GM19467 (cell line): ENCODE data around the gene DENND1A.
"Not testable (repeated sequence)": the region's sequence is repeated elsewhere in the genome, so short reads cannot be mapped to it uniquely, and the experiment has no call there.

ENCODE experiments used
- ATAC-seq: cut with Tn5 transposase; IDR thresholded peaks from one replicate; pipeline ENCODE4 v1.9.1; 2021; ENCODE audit warnings: mild to moderate bottlenecking, moderate library complexity; ENCODE audit not compliant: unreplicated experiment

DENND1A gene

DNA sequence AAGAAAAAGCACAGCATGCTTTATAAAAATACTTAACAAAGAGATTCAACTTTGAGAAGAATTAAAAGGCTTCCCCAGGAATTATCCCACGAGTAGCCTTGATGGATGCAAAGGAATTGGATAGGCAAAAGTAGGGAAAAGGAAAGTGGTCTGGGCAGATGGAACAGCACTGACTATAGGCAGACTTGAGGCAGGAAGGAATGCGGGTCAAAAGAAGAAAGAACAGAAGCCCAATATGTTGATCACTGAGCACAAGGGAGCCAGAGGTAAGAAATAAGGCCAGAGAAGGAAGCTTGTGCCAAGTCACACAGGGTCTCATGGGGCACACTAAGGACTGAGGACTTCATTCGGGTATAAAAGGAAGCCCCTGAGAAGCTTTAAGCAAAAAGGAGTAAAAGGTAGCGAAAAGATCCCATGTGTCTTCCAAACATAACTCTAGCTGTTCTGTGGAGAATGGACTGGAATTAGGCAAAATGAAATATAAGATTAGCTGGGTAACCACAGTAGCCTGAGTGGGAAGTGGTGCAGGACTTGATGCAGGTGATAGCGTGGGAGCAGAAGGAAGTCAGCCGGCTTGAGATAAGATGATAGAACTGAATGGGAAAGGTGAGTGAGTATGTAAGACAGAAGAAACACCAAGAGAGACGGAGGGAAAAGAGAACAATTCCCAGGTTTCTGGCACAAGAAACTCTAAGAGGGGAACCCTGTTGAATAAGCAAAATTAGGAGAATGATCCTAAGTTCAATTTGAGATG lies 106.6 kb downstream of the DENND1A start:
- no peak for ATAC-seq

DNA sequence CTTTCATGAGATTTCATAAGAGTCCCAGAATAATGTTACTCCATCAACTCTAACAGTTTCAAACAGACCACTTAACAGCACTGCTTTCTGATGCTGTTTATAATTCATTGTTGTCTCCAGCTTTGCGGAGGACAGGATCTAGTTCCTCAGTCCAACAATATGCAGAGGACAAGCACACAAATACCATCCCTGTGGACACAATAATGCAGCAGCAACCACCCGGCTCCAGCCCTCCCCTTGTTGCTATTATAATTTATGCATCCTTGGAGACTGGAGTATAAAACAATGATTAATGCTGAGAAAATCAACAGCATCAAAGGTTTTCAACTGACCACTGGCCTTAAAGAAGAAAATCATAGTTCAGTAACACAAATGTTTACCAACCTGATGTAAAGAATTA lies 108.3 kb downstream of the DENND1A start:
- no peak for ATAC-seq

DNA sequence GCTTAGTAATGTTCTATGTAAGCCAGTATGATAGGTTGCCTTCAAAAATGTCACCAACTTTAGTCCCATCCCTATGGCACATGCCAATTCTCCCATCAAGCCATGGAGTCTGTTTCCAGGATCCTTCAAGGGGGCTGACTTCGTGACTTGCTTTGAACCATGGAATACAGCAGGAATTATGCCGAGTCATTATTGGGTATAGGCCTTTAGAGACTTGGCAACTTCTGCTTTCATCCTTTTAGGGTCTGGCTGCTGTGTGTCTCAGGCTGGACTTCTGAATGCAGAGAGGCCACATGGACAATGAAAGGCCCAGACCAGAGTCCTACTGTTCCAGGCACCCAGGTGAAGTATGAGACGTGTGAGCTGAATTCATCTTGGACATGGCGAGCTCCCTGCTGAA lies 109.8 kb downstream of the DENND1A start:
- ATAC-seq: no peak

DNA sequence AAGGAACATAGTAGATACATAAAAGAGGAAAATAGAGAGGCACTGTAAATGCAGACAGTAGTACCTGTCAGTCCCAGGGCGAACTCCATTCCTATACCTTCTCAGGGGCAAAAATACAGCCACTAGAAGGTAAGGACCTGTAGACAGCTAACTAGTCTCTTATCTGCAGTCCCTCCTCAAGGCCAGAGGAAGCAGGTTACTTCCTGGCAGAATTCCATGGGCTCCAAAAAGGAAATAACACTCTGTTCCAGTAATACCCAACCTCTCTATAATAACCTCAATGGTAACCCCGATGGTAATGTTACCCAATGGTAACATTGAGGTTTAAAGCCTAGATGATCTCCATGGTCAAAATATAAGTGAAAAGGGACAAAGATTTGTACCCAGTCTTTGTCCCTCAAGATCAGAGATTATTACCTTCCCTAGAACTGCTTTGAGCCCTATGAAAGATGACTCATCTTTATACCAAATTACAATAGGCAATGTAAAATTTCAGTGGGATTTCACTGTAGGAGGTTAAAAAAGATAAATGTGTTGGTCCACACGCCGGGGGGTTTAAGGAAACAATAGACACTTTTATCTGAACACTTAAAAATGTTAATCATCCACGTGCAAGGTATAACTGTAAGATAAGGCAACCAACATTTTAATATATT lies 113.0 kb downstream of the DENND1A start:
- no peak for ATAC-seq

DNA sequence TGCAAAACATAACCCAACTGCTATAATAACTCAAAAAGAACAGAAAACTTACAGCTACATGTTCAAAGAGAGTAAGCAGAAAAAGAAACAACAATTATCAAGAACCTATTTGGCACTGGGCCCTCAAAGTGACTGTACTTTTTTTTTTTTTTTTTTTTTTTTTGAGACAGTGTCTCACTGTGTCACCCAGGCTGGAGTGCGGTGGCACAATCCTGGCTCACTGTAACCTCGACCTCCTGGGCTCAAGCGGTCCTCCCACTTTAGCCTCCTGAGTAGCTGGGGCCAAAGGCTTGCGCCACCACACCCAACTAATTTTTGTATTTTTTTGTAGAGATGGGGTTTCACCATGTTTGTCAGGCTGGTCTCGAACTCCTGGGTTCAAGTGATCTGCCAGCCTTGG lies 114.1 kb downstream of the DENND1A start:
- ATAC-seq: not testable (repeated sequence)

DNA sequence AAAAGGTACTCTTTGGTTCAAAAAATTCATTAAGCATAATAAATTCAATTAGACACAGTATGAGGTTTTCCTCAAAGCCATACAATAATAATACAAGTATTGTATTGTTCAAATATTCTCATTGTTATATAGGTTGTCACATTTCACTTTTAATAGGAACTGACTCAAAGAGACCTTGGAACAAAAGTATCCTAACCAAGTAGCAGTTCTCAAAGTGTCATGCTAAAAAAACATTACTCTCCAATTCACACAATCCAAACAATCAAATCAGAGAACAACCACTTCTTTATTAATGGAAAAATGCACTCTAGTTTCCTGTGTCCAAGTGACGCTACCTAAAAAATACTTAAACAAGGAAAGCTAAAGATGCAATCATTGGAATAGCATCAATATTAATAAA lies 115.4 kb downstream of the DENND1A start:
- no peak for ATAC-seq

DNA sequence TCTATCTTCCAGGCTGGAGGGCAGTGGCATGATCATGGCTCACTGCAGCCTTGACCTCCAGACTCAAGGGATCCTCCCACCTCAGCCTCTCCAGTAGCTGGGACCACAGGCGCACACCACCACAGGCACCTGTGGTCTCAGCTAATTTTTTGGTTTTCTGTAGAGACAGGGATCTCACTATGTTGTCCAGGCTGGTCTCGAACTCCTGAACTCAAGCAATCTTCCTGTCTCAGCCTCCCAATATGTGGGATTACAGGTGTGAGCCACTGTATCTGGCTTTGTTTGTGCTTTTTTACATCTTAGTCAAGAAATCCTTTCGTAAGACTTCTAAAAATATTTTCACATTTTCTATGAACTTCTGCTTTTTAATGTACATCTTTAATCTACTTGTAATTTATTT lies 116.9 kb downstream of the DENND1A start:
- no peak for ATAC-seq

DNA sequence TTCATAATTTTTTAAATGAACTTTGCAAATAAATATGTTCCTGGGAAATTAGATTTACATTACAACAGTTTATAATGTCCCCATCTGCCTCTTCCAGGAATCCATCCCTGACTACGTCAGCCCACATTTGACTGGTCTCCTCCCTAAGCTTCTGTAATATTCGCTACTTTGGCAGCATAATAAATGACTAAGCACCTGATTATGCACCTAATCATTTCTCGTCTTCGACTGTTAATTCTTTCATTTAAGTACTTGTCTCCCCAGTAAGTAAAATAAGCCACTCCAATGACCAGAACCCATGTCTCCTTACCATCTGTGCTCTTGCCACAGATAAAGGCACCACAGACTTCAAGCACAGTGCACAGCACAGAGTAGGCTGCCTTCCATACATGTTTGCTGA lies 122.7 kb downstream of the DENND1A start:
- ATAC-seq: no peak

DNA sequence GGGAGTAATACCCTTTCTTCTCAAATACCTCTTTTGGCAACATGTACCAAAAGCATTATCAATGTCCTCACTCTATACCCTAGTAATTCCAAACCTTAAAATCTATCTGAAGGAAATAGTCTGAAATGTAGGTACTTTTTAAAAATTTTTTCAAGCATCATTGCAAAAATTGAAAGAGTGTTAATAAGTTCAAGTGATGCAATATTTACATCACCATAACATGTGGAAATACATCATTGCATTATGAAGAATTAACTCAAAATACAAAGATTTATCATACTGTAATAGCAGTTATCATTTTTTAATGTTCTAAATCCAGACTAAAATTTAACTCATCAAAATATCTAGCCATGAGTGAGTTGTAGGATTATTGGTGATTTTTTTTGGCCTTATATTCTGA lies 123.1 kb downstream of the DENND1A start:
- ATAC-seq: no peak

DNA sequence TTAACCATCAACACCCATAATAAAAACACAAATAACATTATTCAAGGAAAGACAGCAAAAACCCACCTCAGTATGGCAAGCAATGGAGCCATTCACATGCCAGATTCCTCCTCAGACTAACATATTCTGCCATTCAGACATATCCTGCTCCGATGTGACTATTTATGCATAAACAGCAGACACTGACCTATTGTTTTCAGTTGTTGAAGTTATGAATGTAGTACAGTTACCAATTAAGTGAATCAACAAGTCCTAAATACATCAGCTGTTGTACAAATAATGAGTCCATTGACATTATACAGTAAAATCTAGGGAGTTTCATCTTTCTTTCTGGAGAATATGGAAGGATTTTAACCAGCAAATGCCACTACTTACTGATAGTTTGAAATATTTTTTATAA lies 131.7 kb downstream of the DENND1A start:
- ATAC-seq: no peak

DNA sequence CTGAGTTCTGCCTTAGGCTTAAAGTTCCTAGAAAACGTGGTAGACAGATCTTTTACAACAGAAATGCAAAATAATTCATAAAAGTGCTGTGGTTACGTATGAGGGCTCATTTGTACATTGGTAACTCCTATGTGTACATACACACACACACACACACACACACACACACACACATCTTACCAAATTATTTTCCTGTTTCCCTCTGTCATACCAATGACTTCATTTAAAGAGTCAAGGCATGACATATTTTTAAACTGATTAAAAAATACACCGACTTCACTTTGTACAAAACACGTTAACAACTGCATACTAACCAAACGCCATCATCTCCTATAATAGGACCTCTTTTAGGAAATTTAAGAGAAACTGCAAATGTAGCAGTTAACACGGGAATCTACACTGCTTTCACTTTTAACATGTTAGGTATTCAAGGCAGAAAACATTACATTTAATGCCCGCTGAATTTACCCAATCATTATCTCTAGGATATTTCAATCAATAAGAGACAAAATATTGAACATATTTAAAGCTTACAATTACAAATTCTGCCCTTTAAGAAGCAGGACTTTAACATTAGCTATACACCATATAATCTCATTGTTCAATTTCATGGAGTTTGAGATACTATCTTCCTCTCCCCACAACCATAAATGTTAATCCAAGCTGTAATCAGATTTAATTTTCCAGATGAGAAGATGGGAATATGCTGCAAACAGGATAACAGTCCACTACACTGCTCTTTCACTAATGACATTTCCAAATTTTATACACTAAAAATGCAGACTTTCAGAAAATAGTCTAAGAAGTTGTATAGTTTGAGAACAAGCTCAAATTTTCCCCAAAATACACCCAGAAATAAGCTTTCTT lies 133.1 kb downstream of the DENND1A start:
- no peak for ATAC-seq

DNA sequence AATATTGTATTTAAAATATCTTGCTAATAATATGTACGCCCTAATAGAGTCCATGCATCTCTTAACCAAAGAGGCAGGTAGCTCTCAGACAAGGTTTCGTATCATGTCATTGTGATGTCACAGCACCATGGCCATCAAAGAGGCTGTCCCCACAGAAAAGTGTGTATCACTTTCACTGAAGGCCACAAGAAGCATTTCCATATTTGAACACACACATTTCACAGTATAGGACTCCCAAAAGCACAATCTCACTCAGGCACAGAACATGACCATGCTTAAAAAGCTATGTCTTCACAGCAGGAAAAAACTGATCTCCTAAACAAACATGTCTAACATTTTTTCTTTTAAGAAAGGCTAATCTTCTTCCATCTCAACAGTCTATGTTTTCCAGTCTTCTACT lies 133.8 kb downstream of the DENND1A start:
- no peak for ATAC-seq

DNA sequence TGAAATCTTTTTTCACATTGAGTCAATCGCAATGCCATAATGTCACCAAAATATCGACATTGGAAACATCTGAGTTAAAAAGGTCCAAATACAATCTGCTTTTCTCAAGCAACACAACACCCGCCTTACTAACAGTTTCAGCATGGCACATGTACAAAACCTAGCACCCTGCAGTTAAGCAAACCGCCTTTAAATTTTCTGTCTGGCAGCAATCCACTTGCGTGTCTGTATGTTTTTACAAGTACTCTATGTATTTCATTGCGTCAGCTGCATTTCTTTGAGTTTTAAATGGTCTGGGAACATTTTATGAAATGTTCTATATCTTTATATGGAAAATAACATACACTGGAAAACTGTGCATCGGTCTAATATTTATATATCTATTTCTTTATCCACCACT lies 134.6 kb downstream of the DENND1A start:
- ATAC-seq: no peak

DNA sequence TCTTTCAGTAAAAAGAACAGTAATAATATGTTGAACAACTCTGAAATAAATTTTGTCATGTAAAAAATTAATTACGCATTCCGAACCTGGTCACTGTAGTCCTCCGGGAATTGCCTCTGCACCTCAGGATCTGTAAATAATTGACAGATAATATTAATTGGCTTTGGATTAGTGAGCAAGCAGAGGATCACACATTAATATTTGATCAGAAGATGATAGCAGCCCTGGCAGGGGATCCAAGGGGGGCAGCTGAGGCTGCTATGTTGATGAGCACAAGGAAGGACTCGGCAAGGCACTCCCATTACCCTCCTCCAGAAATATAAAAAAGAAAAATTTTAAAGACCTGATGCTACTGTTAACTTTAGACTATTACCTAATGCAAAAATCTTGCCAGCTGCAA lies 137.4 kb downstream of the DENND1A start:
- no peak for ATAC-seq

DNA sequence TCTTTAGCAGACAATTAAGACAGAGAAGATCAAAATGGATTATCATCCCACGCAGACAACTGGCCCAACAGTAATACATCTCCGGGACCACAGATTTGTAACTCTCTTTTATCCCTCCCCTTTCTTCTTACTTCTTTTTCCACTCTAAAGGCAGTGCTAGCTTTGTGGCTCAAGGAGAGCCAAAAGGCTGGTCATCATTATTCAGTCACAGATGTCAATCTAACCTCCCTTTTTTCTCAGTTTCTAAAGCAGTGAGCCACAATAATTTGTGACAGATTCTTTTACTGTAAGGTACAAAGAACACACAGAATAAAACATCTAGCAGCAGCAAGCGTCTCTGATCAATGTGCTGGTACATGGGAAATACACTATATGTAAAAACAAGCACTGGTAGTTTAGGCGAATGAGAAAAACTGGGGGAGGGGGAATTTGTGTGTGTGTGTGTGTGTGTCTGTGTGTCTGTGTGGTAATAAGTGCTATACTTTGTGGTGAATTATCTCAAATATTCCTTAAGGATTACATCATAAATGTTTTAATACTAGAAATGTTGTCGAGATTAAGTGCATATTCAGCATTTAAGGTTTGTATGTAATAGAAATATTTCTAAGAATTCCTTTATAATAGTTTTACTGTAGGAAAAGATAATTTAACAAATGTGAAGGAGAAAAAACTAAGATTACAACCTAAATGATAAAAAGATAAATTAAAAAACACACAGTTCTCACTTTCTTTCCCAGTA lies 140.2 kb downstream of the DENND1A start:
- ATAC-seq: no peak

DNA sequence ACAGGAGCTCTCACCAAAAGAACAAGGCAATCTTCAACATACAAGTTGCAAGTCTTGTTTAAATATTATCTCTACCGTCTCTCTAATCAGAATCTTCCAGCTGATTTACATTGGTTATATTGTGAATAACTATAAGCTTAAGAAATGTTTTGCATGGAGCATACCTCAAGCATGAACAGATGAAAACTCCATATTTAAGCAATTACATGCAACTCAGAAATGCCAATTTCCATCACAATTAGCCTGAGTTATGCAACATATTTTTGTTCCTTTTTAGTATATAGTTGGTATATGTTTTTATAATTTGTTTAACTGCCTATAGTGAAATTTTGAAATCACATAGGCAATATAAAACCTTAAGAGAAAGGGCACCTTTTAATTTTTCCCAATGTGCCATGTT lies 142.5 kb downstream of the DENND1A start:
- ATAC-seq: no peak

DNA sequence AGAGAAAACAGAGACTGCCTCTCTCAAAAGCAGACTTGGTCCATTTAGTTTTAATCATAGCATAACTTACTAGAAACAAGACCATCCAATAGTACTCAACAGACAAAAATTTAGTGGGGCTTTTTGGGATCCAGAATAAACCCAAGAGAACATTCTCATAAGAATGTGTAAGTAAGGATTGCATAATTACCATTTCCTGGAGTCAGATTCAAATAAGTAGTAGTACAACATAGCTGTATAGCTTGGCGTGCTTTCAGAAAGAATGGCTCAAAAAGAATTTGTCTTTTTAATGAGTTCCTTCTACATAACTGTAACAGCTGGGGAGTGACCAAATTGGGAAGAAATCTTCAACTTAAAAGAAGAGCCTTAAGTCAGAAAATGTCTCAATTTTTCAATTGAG lies 145.4 kb downstream of the DENND1A start:
- no peak for ATAC-seq

DNA sequence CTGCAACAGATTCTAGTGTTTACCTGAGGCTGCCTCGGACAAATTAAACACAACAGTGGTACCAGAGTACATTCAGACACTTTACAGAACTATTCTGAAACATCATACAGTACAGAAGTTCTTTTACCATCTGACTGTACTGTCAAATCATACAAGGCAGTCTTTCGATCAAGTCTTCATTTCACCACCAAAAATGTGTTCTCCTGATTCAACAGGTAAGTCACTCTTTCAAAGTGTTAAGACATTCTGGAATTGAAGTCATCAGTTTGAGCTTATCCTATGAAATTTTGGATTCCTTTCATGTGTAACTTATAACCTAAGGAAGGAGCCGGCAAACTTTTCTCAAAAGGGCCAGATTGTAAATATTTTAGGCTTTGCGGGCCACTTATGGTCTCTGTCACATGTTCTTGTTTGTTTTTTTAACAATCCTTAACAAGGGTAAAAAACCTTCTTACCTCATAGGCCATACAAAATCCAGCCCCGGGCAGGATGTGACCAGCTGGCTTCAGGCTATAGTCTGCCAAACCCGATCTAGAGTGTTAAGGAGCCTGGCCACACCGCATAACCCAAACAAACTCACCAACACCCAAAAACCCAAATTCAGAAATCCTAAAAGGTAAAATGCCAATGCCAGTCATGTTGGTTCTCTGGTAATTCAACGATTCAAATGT lies 151.6 kb downstream of the DENND1A start:
- no peak for ATAC-seq

DNA sequence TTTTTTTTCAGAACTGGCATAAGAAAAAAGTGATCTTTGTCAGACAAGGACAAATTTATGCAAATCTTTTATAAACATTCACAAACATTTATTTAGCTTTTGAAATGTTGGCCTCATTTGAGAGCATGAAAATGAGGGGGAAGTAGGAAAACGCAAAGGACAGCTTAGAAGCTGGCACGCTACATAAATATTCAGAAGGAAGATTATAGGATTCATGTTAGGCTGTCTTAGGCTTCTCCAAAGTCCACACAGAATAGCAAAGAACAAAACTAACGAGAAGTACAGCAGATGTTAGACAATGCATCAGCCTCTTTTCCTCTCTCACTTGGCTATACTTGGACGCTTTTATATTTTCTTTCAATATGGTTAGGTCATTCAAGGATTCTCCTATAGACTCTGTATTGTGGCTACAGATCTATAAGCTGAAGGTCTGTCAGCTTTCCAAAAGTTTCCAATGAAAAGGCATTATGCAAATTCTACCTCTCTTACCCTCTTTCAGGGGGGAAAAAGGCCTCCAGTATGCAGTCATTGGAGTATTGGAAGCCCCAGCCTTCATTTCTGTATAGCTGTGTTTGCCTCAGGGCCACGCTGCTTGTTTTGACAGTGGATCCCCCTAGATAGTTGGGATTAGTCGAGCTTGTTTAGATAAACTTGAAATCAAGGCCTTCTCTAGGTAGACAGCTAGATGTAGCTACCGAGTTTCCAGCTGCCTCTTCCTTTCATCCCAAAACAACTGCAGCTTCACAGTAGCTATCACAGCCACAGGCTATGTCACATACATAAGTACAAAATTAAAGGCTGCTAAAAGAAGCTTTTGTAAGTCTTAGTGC lies 153.0 kb downstream of the DENND1A start:
- ATAC-seq: no peak
